ENCODE measurements around the gene BSN.
A peak's percentile ranks its signal among the peaks of the same experiment; 100 is the strongest.

The BSN gene

DNA sequence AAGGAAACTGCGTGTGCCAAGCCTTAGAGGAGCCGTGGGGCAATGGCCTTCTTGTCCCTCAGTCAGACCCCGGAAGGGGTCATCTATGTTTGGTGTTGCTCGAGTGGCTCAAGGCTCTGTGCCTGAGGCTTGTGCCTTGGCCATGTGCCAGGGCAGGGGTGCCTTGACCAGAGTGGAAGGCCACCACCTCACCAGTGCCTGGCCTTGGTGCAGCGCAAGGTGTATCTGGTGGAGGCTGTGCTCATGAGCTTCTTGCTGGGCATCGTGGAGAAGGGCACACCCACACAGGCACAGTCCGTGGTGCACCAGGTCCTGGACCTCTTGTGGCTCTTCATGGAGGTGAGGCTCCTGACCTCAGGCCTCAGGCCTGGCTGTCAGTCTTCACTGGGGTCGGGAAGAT is 145.7 kb downstream of the BSN start:
- DNase-seq = no peak

DNA sequence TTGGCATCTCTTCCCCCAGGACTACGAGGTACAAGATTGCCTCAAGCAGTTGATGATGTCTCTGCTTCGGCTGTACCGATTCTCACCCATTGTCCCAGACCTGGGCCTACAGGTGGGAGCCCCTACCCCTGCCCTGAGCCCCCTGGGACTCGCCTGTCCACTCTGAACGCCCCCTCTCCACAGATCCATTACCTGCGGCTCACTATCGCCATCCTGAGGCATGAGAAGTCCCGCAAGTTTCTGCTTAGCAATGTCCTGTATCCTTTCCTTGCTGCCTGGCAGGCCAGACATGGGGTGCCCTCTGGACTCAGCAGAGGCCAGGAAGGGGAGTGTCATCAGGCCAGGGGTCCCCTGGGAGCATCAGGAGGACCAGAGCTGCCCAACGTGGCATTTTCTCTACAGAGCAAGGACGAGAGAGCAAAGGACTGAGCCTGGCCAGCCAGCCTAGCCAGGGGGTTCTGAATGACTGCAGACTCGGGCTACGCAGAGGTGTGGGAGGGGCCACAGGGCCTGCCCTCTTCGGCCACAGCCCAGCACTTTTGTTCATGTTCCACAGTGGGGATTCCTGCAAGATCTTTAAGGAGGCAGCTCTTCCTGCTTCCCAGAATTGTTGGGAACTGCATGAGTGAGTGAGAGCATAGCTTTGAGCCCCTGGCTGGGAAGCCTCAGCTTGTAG is 146.3 kb downstream of the BSN start:
- no peak for DNase-seq

DNA sequence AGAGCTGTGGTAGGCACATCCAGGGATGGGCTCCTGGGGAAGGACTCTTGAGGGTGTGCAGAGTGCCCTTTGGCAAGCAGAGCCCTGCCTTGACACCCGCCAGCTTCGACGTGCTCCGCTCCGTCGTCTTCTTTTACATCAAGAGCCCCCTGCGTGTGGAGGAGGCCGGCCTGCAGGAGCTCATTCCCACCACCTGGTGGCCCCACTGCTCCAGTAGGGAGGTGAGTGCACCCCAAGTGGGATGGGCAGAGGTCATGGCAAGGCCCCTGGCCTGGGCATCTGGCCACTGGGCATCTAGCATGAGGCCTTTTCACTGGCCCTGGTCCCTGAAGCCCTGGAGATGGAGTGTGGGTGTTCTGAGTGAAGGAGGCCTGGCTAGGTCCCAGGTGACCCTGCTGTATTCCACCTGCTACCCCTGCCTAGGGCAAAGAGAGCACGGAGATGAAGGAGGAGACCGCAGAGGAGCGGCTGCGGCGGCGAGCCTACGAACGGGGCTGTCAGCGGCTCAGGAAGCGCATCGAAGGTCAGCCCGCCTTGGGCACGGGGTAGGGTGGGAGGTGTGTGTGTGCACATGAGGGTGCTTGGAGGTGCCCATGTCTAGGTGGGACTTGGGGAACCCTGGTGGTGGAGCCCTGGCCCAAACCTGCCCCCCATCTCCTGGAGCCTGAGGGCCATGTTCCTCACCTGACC is 147.3 kb downstream of the BSN start:
- peak in 1 of 2 experiments; percentile 42 for DNase-seq

DNA sequence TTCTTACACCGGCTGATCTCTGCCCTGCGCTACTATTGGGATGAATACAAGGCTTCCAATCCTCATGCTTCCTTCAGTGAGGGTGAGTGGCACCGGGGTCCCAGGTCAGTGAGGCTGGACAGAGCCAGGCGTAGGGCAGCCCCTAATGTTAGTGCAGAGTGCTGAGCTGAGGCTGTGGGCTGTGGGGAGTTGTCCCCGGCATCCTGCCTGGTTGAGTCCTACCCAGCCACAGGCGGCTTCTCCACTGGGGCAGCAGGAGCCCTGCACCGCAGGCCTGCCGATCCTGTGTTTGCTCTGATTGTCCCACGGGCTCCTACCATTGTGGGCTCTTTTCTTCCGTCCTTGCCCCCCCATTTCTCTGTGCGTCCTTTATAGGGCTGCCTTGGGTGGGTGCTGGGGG is 148.4 kb downstream of the BSN start:
- DNase-seq = no peak

DNA sequence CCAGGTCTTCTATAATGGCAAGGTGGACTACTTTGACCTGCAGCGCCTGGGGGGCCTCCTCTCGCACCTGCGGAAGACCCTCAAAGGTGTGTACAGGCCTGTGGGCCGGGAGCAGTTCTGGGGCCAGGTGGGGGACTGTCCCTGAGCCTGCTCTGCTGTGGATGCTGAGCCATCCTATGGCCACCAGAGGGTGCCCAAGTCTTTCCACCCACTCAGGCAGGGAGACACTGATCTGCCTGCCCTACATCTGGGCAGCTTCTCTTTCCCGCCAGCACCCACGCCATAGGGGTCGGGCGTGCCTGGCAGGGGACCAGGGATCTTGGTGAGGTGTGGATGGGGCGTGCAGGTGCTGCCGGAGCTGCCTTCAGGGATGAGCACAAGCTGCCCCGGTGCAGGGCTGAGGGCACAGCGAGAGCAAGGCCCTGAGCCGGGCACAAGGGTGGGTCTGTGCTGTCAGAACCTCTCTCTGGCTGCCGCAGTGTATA is 149.2 kb downstream of the BSN start:
- DNase-seq = peak; percentile 71 to 73

DNA sequence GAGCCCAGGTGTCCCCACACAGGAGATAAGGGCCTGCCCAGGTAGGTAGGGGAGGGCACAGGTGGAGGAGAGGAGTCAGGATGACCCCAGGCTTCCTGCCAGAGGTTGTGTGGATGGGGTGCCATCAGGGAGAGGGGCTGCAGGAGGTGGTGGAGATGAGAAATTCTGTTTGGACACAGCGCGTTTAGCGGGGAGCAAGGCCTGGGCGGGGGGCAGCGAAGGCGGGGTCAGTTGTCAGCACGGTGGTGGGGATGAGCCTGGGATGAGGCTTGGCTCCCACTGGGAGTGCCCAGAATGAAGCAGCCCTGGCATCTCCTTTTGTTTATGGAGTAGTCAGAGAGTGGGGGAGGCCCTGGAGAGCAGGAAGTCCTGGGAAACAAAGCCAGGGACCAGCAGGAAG is 149.7 kb downstream of the BSN start:
- DNase-seq = no peak

DNA sequence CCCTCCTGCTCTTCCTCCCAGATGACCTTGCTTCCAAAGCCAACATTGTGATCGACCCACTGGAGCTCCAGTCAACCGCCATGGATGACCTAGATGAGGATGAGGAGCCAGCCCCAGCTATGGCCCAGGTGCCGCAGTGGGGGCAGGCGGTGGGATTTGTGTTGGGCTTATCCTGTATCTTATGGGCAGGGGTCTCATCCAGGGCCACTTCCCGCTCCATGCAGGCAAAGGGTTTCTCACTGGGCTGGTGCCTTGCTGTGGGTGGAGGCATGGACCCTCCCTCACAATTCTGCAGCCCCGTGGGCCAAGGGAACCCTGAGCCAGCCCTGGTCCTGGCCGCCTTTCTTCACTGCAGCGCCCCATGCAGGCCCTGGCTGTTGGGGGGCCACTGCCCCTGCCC is 150.4 kb downstream of the BSN start:
- DNase-seq = no peak

DNA sequence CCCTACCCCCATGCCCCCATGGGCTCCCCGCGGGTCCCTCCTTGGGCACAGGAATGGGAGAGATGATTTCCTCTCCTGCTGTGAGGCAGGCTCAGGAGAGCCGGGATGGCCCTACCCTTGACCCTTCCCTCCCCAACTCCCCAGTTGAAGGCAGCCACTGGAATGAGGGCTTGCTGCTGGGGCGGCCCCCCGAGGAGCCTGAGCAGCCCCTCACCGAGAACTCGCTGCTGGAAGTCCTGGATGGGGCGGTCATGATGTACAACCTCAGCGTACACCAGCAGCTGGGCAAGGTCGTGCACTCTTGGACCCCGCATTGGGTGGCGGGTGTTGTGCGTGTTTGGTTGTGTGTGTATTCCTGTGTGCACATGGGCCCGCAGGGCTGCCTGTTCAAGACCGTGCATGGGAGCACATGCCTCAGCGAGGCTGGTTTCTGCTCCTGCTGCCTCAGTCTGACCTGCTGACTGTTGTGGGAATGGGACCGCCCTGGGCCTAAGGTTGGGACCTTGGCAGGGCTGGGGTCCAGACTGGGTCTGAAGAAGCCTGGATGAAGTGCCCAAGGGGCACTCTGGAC is 151.2 kb downstream of the BSN start:
- DNase-seq = no peak

DNA sequence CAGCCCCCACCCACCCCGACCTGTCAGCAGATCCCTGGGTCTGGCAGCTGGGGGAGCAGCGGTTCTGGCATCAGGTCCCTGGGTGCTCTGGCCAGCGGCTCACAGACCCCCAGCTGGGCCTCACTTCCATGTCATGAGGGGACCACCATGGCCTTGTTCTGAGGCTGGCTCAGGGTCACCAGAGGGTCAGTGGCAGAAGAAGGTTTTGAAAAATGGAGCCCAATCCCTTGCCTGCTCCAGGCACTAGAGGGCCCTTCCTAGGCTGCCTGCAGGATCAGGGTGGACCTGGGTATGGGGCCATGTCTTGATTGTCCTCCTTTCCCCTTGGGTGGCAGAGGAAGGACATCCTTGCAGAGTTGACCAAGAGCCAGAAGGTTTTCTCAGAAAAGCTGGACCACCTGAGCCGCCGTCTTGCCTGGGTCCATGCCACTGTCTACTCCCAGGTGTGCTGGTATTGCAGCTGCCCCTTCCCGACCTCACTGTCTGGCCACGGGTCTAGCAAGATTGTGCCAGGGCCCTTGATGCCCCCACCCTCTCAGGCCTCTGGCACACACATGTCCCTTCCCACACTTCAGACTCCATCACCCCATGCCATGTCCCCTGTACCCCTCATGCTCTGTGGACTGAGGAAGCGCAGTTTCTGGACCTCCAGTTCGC is 152.3 kb downstream of the BSN start:
- no peak for DNase-seq

DNA sequence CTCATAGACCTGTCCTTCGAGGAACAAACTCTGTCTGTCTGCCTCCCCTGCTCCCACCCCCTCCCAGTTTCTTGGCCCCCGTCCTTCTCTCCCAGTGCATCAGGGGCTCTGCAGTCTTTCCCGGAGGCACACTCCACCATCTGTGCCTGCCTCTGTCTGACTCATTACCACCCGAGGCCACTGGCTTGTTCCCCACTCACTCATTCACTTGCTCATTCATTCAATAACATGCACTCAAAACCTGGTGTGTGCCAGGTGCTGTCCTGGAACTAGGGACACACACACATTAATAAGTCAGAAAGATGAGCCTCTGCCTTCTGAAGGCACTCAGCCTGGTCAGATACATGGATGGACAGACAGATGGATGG is 152.8 kb downstream of the BSN start:
- no peak for DNase-seq

DNA sequence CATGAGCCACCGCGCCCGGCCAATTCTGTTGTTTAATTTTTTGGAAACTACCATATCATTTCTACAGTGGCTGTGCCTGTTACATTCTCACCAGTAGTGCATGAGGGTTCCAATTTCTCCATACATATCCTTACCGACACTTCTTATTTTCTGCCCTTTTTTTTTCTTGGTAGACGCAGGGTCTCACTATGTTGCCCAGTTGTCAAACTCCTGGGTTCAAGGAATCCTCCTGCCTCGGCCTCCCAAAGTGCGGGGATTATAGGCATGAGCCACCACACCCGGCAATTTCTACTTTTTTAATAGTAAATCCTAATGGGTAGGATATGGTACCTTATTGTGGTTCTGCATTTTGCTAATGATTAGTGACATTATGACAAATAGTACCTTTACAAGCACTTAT is 155.6 kb downstream of the BSN start:
- no peak for DNase-seq

DNA sequence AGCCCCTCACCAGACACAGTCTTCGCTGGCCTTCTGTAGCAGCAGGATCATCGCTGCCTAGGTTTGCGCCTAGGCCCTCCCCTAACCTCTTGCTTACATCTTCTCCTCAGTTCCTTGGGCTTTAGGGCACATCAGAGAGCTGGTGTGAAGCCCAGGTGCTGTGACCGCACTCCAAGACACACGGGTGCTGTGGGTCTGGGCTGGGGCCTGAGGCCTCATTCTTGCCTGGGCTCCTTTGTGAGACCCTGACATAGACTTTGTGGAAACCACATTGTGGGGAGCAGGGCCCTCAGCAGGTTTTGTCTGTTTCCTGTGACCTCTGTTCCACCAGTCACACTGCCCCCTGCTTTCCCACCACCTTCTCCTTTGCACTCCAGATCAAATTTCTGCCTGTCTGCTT is 157.2 kb downstream of the BSN start:
- DNase-seq = no peak

DNA sequence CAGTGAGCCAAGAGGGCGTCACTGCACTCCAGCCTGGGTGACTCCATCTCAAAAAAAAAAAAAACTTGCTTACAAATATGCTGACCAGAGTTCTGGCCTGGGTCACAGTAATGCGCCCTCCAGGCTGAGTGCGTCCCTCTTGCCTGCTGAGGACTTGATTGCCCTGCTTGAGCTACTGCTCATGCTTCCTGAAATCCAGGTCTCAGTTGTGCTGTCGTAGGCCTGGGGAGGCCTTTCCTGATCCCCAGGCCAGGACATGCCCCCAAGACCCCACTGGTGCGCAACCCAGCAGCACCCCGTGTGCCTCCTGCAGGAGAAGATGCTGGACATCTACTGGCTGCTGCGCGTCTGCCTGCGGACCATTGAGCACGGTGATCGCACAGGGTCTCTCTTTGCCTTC is 157.9 kb downstream of the BSN start:
- DNase-seq = no peak

DNA sequence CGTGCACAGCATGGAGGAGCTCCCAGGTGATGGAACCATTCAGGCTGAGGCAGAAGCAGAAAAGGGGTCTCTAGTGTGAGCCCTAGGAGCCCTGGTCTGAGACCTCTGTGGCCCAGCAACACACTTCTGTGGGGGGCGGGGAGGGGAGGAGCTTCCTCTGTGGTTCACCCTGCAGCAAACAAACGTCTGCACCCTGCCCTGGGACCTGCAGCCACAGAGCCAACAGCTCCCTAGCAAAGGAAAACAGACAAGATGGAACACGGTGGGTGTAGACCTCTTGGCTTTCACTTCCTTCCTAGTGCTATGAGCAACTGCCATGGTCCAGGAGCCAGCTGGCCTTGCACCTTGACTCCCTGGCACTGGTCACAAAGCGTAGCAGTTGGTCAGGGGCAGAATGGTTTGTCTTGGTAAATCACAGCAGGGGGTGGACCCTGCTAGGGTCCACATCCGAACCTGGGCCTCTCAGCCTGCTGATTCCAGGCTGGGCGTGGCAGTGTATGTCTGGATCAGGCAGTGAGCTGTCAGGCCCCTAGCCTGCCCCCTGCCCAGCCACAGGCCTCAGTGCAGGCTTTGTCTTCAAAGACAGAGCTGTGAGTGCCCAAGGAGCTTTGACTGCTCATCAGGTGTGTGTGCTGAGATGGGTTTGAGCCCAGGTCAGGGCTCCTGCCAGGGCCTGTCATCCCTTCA is 158.5 kb downstream of the BSN start:
- peak; percentile 5 to 37 for DNase-seq

DNA sequence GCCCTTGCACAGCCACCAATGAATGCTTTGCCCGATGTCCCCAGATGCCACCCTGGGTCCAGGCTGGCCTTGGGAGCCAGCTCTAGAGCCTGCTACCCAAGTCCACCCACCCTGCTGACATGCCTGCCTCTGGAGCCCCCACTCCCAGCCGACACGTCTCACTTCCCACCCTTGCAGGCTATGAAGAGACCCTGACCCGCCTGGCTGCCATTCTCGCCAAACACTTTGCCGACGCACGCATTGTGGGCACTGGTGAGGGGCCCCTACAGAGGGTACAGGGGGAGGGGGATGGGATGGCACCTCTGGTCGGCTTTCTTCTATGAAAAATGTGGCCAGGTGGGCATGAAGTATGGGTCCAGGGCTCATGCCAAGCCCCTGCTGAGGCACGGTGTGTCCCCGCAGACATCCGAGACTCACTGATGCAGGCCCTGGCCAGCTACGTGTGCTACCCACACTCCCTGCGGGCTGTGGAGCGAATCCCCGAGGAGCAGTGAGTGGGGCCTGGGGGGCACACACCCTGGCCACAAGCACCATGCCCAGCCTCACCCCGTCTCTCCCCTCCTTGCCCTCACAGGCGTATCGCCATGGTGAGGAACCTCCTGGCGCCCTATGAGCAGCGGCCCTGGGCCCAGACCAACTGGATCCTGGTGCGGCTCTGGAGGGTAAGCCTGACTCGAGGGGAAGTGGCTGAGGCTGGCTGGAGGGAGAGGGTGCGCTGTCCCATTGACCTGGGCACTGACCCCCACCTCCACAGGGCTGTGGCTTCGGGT is 159.2 kb downstream of the BSN start:
- DNase-seq = no peak

DNA sequence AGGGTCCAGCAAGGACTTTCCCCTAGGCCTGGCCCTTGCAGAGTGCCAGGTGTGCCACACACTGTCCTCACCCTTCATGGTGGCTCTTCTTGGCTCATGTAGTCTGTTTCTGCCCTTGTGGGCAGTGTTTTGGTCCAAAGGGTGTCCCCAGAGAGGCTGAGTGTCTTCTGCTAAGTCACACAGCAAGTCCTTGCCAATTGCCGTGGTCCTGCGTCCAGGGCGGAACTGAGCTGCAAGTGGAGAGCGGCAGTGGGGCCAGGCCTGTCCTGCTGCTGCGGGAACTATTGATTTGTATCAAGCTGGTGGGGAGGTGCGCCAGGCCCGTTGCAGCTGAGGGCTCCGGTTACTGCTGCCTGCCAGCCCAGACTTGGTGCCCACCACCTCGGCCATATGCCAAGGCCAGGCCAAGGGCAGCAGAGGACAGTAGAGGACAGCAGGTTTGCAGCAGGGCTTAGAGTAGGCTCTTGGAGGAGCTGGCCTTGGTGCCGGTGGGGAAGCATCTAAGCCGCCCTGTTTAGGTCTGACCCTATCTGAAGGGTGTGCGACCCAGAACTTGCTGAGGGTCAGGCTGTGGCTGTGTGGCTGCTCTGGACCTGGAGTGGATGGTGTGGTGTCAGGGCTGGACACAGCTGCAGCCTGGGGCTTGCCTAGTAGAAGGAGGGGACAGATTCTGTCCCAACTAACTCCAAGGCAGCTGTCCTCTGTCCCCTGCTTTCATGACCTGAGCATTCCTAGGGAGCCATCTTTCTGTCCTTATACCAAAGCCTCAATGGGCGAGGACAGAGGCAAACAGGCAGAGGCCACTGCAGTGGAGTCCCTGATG is 160.7 kb downstream of the BSN start:
- DNase-seq = no peak

DNA sequence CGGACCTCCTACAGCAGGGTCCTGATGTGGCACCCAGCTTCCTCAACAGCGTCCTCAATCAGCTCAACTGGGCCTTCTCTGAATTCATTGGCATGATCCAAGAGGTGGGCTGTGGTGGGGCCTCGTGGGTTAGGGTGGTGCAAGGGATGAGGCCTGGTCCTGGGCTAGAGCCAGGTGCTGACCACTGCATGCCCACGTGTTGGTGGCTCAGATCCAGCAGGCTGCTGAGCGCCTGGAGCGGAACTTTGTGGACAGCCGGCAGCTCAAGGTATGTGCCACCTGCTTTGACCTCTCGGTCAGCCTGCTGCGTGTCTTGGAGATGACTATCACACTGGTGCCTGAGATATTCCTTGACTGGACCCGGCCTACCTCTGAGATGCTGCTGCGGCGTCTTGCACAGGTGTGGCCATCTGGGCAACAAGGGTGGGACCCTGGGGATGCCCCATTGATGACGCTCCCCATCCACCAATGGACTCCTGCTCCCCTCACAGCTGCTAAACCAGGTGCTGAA is 161.4 kb downstream of the BSN start:
- DNase-seq = no peak

DNA sequence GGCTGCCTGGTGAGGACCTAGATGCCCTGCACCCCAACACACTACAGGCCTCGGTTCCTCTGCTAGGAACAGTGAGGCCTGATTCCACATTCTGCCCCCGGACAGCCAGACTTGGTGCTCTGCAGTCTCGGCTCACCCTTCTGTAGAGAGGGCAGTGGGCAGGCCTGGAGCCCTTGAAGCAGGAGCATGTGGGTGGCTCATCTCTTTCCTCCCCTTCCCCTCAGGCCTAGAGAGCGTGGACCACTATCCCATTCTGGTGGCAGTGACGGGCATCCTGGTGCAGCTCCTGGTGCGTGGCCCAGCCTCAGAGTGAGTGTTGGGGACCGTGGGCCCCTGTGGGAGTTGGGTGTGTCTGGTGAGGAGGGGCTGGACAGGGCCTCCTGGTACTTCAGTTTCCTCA is 161.9 kb downstream of the BSN start:
- no peak for DNase-seq

DNA sequence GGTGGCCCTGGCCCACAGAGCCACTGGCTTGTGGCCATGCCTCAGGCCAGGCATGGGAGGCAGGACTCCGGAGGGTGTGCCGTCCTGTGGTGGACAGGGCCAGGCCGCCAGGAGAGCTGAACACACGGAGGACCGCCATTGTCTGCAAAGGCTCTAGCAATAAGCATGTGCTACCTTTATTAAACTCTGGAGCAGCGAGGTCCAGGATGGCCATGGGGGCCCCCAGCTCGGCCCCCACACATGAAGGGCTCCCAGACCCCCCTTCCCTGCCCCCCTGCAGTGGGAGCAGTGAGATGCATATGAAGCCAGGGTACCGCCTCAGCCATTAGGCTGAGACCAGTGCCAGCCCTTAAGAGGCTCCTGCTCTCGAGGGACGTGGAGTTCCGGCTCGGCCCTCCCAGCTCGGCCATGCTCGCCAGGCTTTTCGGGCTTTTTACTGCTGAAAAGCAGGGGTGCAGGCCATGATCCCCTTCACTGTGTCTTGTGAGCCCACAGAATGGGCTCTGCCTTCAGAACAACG is 162.5 kb downstream of the BSN start:
- no peak for DNase-seq

DNA sequence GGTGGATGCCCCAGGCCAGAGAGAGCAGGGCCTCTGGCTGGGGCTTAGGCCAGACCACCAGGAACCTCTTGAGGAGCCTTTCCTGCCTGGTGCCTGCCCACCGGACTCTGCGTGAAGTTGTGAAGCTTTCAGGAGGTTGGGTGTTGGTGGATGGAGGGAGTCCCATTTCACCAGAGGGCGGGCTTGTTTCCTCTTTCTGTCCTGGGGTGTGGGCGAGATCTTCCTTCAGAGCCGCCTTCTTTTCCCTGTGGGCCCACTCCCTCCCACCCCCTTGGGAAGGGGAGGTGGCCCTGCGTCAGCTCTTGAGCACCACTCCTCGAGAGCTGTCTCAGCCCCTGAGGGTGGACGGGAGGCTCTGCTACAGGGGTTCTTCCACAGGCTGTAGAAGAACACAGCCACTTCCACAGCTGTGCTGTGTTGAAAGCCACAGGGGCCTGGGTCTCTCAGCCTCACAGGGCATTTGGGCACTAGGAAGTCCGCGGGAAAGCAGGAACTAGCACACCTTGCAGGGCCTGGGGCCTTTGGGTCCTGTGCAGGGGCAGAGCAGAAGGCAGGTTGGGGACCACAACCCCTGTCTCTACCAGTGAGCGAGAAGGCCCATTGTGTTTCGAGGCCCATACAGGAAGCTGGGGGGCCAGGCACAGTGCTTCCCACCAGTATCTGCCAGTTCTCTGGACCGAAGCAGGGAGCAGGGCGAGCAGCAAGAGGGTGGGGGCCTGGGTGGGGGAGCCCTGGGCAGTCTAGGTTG is 163.1 kb downstream of the BSN start:
- no peak for DNase-seq

All from Kasumi-1 (cell line).